H1 (cell line): Measurements from ENCODE around the gene CHRDL2. TPM values are rescaled to one million over a fixed set of nuclear protein-coding genes. Genes with fewer than 3 reads are reported as not detected.

ENCODE experiments used
- CTCF ChIA-PET: fragments of 300-600 bp; sonication (Branson Sonifier 250); formaldehyde crosslinking; loops from one replicate; lab custom pipeline; 2021; ENCODE audit not compliant: partially characterized antibody; lab: Charles Lee
- POLR2A ChIA-PET: fragments of 300-600 bp; sonication (Branson Sonifier 250); formaldehyde crosslinking; loops from one replicate; lab custom pipeline; 2021; ENCODE audit warnings: inconsistent platforms; ENCODE audit not compliant: partially characterized antibody; lab: Charles Lee
- DNase-seq, 2 experiments: peaks; one replicate each; pipeline versions ENCODE4 v3.0.0 to v3.0.0-alpha.2; 2010 to 2022; ENCODE audit warnings: low spot score in 2 of 2, low read depth in 1 of 2, mixed read lengths in 1 of 2
- FAIRE-seq: peaks from 2 replicates; lab custom pipeline; 2011; peaks lifted over from hg19 to GRCh38; lab: Jason Lieb, UNC
- H2AFZ ChIP-seq: 2 replicates; pipeline ENCODE4 v1.8.1; 2012; ENCODE audit warnings: low read length, inconsistent platforms
- H2AK5ac ChIP-seq: 2 replicates; pipeline ENCODE4 v1.6.1; 2013; ENCODE audit warnings: low read depth, low read length
- H2BK120ac ChIP-seq: replicated peaks from 2 replicates; pipeline ENCODE3; 2013; ENCODE audit warnings: low read depth, low read length, inconsistent platforms
- H2BK12ac ChIP-seq: 2 replicates; pipeline ENCODE4 v1.6.1; 2013; ENCODE audit warnings: low read depth, low read length
- H2BK15ac ChIP-seq: 2 replicates; pipeline ENCODE4 v1.6.1; 2013; ENCODE audit warnings: low read length
- H2BK20ac ChIP-seq: 2 replicates; pipeline ENCODE4 v1.6.1; 2013; ENCODE audit warnings: low read length
- H2BK5ac ChIP-seq: 2 replicates; pipeline ENCODE4 v1.6.1; 2013; ENCODE audit warnings: low read depth, low read length
- H3K14ac ChIP-seq: 2 replicates; pipeline ENCODE4 v1.6.1; 2013; ENCODE audit warnings: inconsistent platforms; ENCODE audit not compliant: insufficient read length
- H3K18ac ChIP-seq: 2 replicates; pipeline ENCODE4 v1.6.1; 2013; ENCODE audit warnings: low read length; ENCODE audit errors: extremely low read depth
- H3K23ac ChIP-seq: 2 replicates; pipeline ENCODE4 v1.6.1; 2013; ENCODE audit warnings: inconsistent platforms; ENCODE audit not compliant: insufficient read length
- H3K23me2 ChIP-seq: 2 replicates; pipeline ENCODE4 v1.6.1; 2013; ENCODE audit warnings: low read depth, low read length
- H3K27ac ChIP-seq: 2 replicates; pipeline ENCODE4 v1.6.1; 2011; ENCODE audit warnings: low read depth, low read length, inconsistent platforms
- H3K27me3 ChIP-seq, 4 experiments: replicated peaks in 1 of 4; 1 replicate in 1 of 4; 2 replicates in 3 of 4; pipeline versions ENCODE4 v1.6.1 to v1.8.1; 2011 to 2013; ENCODE audit warnings: low read length in 3 of 4, mild to moderate bottlenecking in 3 of 4, inconsistent platforms in 2 of 4, mixed read lengths in 2 of 4, moderate library complexity in 1 of 4; ENCODE audit not compliant: control insufficient read depth in 3 of 4, insufficient read depth in 3 of 4; ENCODE audit errors: extremely low read depth in 1 of 4
- H3K36me3 ChIP-seq, 4 experiments: 2 replicates each; pipeline versions ENCODE4 v1.6.1 to v1.8.1; 2011 to 2013; ENCODE audit warnings: mild to moderate bottlenecking in 4 of 4, low read length in 3 of 4, moderate library complexity in 2 of 4, control low read depth in 1 of 4, inconsistent platforms in 1 of 4; ENCODE audit not compliant: insufficient read depth in 4 of 4, control insufficient read depth in 2 of 4
- H3K4ac ChIP-seq: replicated peaks from 2 replicates; pipeline ENCODE3; 2013; ENCODE audit warnings: low read length, low read depth, mixed read lengths, inconsistent platforms; ENCODE audit not compliant: insufficient read length
- H3K4me1 ChIP-seq, 4 experiments: replicated peaks in 1 of 4; 1 replicate in 1 of 4; 2 replicates in 3 of 4; pipeline versions ENCODE4 v1.6.1 to v1.8.1; 2011 to 2013; ENCODE audit warnings: low read length in 3 of 4, inconsistent platforms in 2 of 4, mixed read lengths in 1 of 4; ENCODE audit not compliant: insufficient read depth in 4 of 4, control insufficient read depth in 3 of 4
- H3K4me2 ChIP-seq, 2 experiments: 2 replicates each; pipeline versions ENCODE4 v1.6.1 to v1.8.1; 2011 to 2013; ENCODE audit warnings: low read depth in 2 of 2, low read length in 2 of 2, control low read depth in 1 of 2, inconsistent platforms in 1 of 2, mild to moderate bottlenecking in 1 of 2; ENCODE audit not compliant: insufficient read depth in 1 of 2
- H3K4me3 ChIP-seq, 4 experiments: fragments of 200-600, 300-600 bp in 1 of 4; sonication (generic), shearing (Covaris generic), sonication (Bioruptor Twin) in 1 of 4; 2 replicates each; pipeline versions ENCODE4 v1.5.1 to v1.8.1; 2011 to 2016; ENCODE audit warnings: low read length in 4 of 4, low read depth in 3 of 4, control low read depth in 2 of 4, inconsistent platforms in 2 of 4, mild to moderate bottlenecking in 2 of 4, mixed read lengths in 1 of 4, moderate library complexity in 1 of 4; ENCODE audit not compliant: insufficient read depth in 2 of 4; ENCODE audit errors: extremely low read depth in 1 of 4
- H3K56ac ChIP-seq: replicated peaks from 2 replicates; pipeline ENCODE3; 2013; ENCODE audit warnings: low read depth, mild to moderate bottlenecking, mixed read lengths, low read length, inconsistent platforms; ENCODE audit not compliant: insufficient read length
- H3K79me1 ChIP-seq: 2 replicates; pipeline ENCODE4 v1.6.1; 2013; ENCODE audit warnings: low read depth, low read length, control low read depth
- H3K79me2 ChIP-seq, 2 experiments: 2 replicates each; pipeline versions ENCODE4 v1.6.1 to v1.8.1; 2012 to 2013; ENCODE audit warnings: low read length in 2 of 2, mild to moderate bottlenecking in 2 of 2, inconsistent platforms in 1 of 2; ENCODE audit not compliant: insufficient read depth in 2 of 2, control insufficient read depth in 1 of 2
- H3K9ac ChIP-seq, 4 experiments: replicated peaks in 1 of 4; 1 replicate in 1 of 4; 2 replicates in 3 of 4; pipeline versions ENCODE4 v1.6.1 to v1.8.1; 2011 to 2013; ENCODE audit warnings: low read depth in 3 of 4, low read length in 3 of 4, control low read depth in 2 of 4, mild to moderate bottlenecking in 2 of 4, moderate library complexity in 2 of 4, inconsistent platforms in 1 of 4; ENCODE audit errors: extremely low read depth in 1 of 4
- H3K9me3 ChIP-seq, 2 experiments: 2 replicates each; pipeline versions ENCODE4 v1.6.1 to v1.8.1; 2012 to 2013; ENCODE audit warnings: mild to moderate bottlenecking in 2 of 2, moderate library complexity in 2 of 2, control low read depth in 1 of 2, inconsistent platforms in 1 of 2, low read depth in 1 of 2, low read length in 1 of 2, mixed read lengths in 1 of 2; ENCODE audit not compliant: insufficient read depth in 2 of 2
- H4K20me1 ChIP-seq, 2 experiments: replicated peaks in 1 of 2; 2 replicates each; pipeline versions ENCODE3 to v1.8.1; 2011 to 2013; ENCODE audit warnings: inconsistent platforms in 2 of 2, low read length in 2 of 2, mild to moderate bottlenecking in 1 of 2; ENCODE audit not compliant: insufficient read depth in 2 of 2, control insufficient read depth in 1 of 2
- H4K5ac ChIP-seq: 2 replicates; pipeline ENCODE4 v1.6.1; 2013; ENCODE audit warnings: low read length, low read depth, mixed read lengths, inconsistent platforms; ENCODE audit not compliant: insufficient read length
- H4K8ac ChIP-seq: 2 replicates; pipeline ENCODE4 v1.8.0; 2013; ENCODE audit warnings: mild to moderate bottlenecking, moderate library complexity, low read length, inconsistent platforms; ENCODE audit not compliant: insufficient read depth; ENCODE audit errors: extremely low read depth
- H4K91ac ChIP-seq: replicated peaks from 2 replicates; pipeline ENCODE3; 2013; ENCODE audit warnings: low read length, mixed read lengths, inconsistent platforms; ENCODE audit not compliant: insufficient read length
- CEBPB ChIP-seq: IDR thresholded peaks from 2 replicates; pipeline ENCODE4 v1.6.1; 2012; ENCODE audit warnings: low read depth, low read length
- CHD1 ChIP-seq: IDR thresholded peaks from 2 replicates; pipeline ENCODE4 v1.6.1; 2012; ENCODE audit warnings: low read depth, low read length, improper control_type of control experiment
- EGR1 ChIP-seq: IDR thresholded peaks from 2 replicates; pipeline ENCODE4 v1.6.1; 2011; ENCODE audit warnings: low read depth, low read length, borderline replicate concordance
- EP300 ChIP-seq, 2 experiments: IDR thresholded peaks; 1 replicate in 1 of 2; 2 replicates in 1 of 2; pipeline ENCODE4 v1.6.1; 2011 to 2012; ENCODE audit warnings: low read depth in 2 of 2, low read length in 2 of 2, mild to moderate bottlenecking in 2 of 2, borderline replicate concordance in 1 of 2, inconsistent platforms in 1 of 2, moderate library complexity in 1 of 2
- HDAC2 ChIP-seq, 2 experiments: fragments of 300-600 bp in 1 of 2; sonication (generic) in 1 of 2; IDR thresholded peaks; 2 replicates each; pipeline ENCODE4 v1.6.1; 2011 to 2012; ENCODE audit warnings: low read depth in 2 of 2, low read length in 2 of 2, mild to moderate bottlenecking in 2 of 2, moderate library complexity in 2 of 2, borderline replicate concordance in 1 of 2, inconsistent platforms in 1 of 2
- KDM4A ChIP-seq: IDR thresholded peaks from one replicate; pipeline ENCODE4 v1.7.1; 2012; ENCODE audit warnings: low read depth, mild to moderate bottlenecking, moderate library complexity, low read length, inconsistent platforms; ENCODE audit not compliant: severe bottlenecking
- POU5F1 ChIP-seq: IDR thresholded peaks from 2 replicates; pipeline ENCODE4 v1.6.1; 2011; ENCODE audit warnings: low read depth, mild to moderate bottlenecking, low read length, moderate library complexity
- RBBP5 ChIP-seq: IDR thresholded peaks from 2 replicates; pipeline ENCODE4 v1.7.1; 2012; ENCODE audit warnings: low read depth, mild to moderate bottlenecking, inconsistent platforms, low read length, moderate library complexity, borderline replicate concordance
- SP1 ChIP-seq: IDR thresholded peaks from 2 replicates; pipeline ENCODE4 v1.6.1; 2011; ENCODE audit warnings: low read depth, low read length
- WGBS, 2 experiments: shearing (Covaris generic) in 1 of 2; methylation state at CpG; one replicate each; pipeline versions ENCODE4 v1.1.6 to v1.1.7; 2013 to 2015; ENCODE audit warnings: low lambda C conversion rate in 2 of 2, mixed read lengths in 2 of 2, inconsistent platforms in 1 of 2, low coverage in 1 of 2, missing lambda C conversion rate in 1 of 2; ENCODE audit not compliant: insufficient replicate concordance in 2 of 2, insufficient coverage in 1 of 2, insufficient read length in 1 of 2; ENCODE audit errors: extremely low coverage in 1 of 2, missing lambda C conversion rate in 1 of 2; 5-methylcytosine and 5-hydroxymethylcytosine counted together
- polyA plus RNA-seq, 7 experiments: library from polyadenylated mRNA; depleted of rRNA in 3 of 7; stranded (reverse) in 5 of 7; unstranded in 2 of 7; fragments of >200 nt in 5 of 7; fragments of 200-250 nt in 2 of 7; gene quantifications; 1 replicate in 5 of 7; 2 replicates in 1 of 7; 4 replicates in 1 of 7; pipeline versions ENCODE4 v1.2.1 to v1.2.3, GENCODE V29; 2011 to 2013; ENCODE audit warnings: missing spikeins in 2 of 7, mixed read lengths in 2 of 7
- total RNA-seq: library from RNA; stranded (reverse); fragmentation: NEBNext Ultra II Directional; extraction: Animal tissue kit (Norgen Biotek cat#: 25700); gene quantifications from 2 replicates; pipeline ENCODE4 v1.2.1, GENCODE V29; 2021
- TF ChIP-seq, protein P1 (sequence below): IDR thresholded peaks from 2 replicates; pipeline ENCODE4 v1.6.1; 2012; ENCODE audit warnings: inconsistent platforms
- TF ChIP-seq, protein P2 (sequence below): IDR thresholded peaks from 2 replicates; pipeline ENCODE4 v1.6.1; 2012; ENCODE audit warnings: low read length, inconsistent platforms

The CHRDL2 gene
- total and polyA plus RNA-seq, 2 of the 8 experiments (the other 6 are each of a cell fraction or from before 2014, with no cell fraction given), result 0.26 to 0.48 TPM

DNA sequence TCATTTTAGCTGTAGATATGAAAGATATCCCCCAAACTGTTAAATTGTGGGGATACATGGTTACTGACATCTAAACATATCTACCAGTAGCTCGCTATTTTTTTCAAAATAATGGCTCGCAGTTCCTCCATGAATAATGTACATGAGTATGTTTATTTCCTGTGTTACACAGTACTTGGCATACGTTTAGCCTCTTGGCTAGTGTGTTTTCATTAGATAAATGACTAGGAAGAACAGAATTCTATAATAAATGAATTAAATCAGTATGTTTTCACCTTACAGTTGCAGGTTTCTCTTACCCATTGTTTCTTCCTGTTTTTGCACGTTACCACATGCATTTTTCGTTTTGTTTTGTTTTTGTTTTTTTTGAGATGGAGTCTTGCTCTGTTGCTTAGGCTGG lies 39.2 kb upstream of the CHRDL2 start:
- H3K4ac ChIP-seq, result no peak overlapping the region
- H2AFZ ChIP-seq, result no peak overlapping the region
- 86% methylated on average over 5 of the region's 5 CpGs; no CpG with 5 or more reads in 1 of the 2 experiments for WGBS, 2 experiments
- H4K5ac ChIP-seq, result no peak overlapping the region
- no peak overlapping the region for H3K18ac ChIP-seq
- no peak overlapping the region for H3K4me2 ChIP-seq
- ChIA-PET CTCF (interaction anchor here (1.6 kb wide), 1 partner anchor 15 kb away, joined by 3 read pairs; no protein-coding TSS in a partner anchor), POLR2A (interaction anchor here (1.2 kb wide), 1 partner anchor 15 kb away, joined by 4 read pairs; no protein-coding TSS in a partner anchor)
- H3K79me2 ChIP-seq, result peaks cover 0 to 27% of the 10 kb centered on the region in 2 experiments; a peak in 2 of 4 replicates
- no peak overlapping the region for H3K56ac ChIP-seq
- FAIRE-seq, result no peak
- no peak overlapping the region for H2BK15ac ChIP-seq
- H3K23me2 ChIP-seq, result no peaks in the 10 kb centered on the region
- no peak overlapping the region for H3K23ac ChIP-seq
- H2AK5ac ChIP-seq, result no peak overlapping the region
- no peak overlapping the region for H2BK20ac ChIP-seq
- H2BK120ac ChIP-seq, result no peak overlapping the region
- H3K36me3 ChIP-seq, result no peaks in the 10 kb centered on the region
- no peaks in the 10 kb centered on the region; the same call in 1 of the 2 replicates for H3K79me1 ChIP-seq
- H3K27ac ChIP-seq, result no peak overlapping the region
- H4K8ac ChIP-seq, result no peak overlapping the region
- H3K9me3 ChIP-seq, result no peaks in the 10 kb centered on the region
- H4K91ac ChIP-seq, result no peak overlapping the region
- no peaks in the 10 kb centered on the region; a peak in 1 of 7 replicates for H3K4me1 ChIP-seq
- no peak overlapping the region for H2BK5ac ChIP-seq
- H3K9ac ChIP-seq, result no peak overlapping the region
- DNase-seq, result no peak
- H2BK12ac ChIP-seq, result no peak overlapping the region
- no peak overlapping the region for H3K14ac ChIP-seq
- H3K27me3 ChIP-seq, result no peaks in the 10 kb centered on the region
- peaks cover 0 to 3% of the 10 kb centered on the region in 2 experiments for H4K20me1 ChIP-seq
- no peak overlapping the region for H3K4me3 ChIP-seq
- TF ChIP-seq EGR1 (no peak), CHD1 (no peak), SP1 (no peak), RBBP5 (no peak), EP300 (IDR thresholded peaks at IDR 0.05; ENCODE audit: borderline replicate concordance in 1 of 2, low read depth in 2 of 2, low read length in 2 of 2) (no peak), HDAC2 (IDR thresholded peaks at IDR 0.05; ENCODE audit: borderline replicate concordance in 1 of 2, low read depth in 2 of 2, low read length in 2 of 2) (no peak), CEBPB (no peak), POU5F1 (no peak), KDM4A (no peak)
- TF ChIP-seq, protein P1, sequence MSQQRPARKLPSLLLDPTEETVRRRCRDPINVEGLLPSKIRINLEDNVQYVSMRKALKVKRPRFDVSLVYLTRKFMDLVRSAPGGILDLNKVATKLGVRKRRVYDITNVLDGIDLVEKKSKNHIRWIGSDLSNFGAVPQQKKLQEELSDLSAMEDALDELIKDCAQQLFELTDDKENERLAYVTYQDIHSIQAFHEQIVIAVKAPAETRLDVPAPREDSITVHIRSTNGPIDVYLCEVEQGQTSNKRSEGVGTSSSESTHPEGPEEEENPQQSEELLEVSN, result no peak
- TF ChIP-seq, protein P2, sequence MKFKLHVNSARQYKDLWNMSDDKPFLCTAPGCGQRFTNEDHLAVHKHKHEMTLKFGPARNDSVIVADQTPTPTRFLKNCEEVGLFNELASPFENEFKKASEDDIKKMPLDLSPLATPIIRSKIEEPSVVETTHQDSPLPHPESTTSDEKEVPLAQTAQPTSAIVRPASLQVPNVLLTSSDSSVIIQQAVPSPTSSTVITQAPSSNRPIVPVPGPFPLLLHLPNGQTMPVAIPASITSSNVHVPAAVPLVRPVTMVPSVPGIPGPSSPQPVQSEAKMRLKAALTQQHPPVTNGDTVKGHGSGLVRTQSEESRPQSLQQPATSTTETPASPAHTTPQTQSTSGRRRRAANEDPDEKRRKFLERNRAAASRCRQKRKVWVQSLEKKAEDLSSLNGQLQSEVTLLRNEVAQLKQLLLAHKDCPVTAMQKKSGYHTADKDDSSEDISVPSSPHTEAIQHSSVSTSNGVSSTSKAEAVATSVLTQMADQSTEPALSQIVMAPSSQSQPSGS, result no peak
